Ascending aorta (tissue), 2 donors: ENCODE results near the gene RETNLB. TPM values are rescaled to one million over a fixed set of nuclear protein-coding genes. Genes with fewer than 3 reads are reported as not detected.

Experiments used
- DNase-seq, 2 donors: peaks; one replicate each; pipeline ENCODE4 v3.0.0-alpha.2; 2019; ENCODE audit warnings: low spot score in 2 of 2
- H3K27ac ChIP-seq, 2 donors: fragments of 200-600 bp; sonication (generic); one replicate each; pipeline ENCODE4 v1.5.1; 2016 to 2017; ENCODE audit warnings: mild to moderate bottlenecking in 1 of 2
- H3K27me3 ChIP-seq: fragments of 200-600 bp; sonication (generic); one replicate; pipeline ENCODE4 v1.5.1; 2017
- H3K36me3 ChIP-seq, 2 donors: fragments of 200-600 bp; sonication (generic); one replicate each; pipeline ENCODE4 v1.5.1; 2016
- H3K4me1 ChIP-seq, 2 donors: fragments of 200-600 bp; sonication (generic); one replicate each; pipeline ENCODE4 v1.5.1; 2016 to 2017; ENCODE audit warnings: mild to moderate bottlenecking in 1 of 2
- H3K4me3 ChIP-seq, 2 donors: fragments of 200-600 bp; sonication (generic); one replicate each; pipeline ENCODE4 v1.5.1; 2016 to 2017; ENCODE audit warnings: mild to moderate bottlenecking in 1 of 2
- H3K9me3 ChIP-seq, 2 donors: fragments of 200-600 bp; sonication (generic); one replicate each; pipeline ENCODE4 v1.5.1; 2016
- intact Hi-C: fragments of 100-400 bp; cut with DNase I; formaldehyde crosslinking; loops from one replicate; pipeline ENCODE4 v1.15.1; 2023
- total RNA-seq: library from RNA; depleted of rRNA; stranded (reverse); fragments of >200 nt; gene quantifications from one replicate; pipeline ENCODE4 v1.1.0, GENCODE V29; 2016
- TF ChIP-seq, protein P1 (sequence below), 3 experiments: fragments of 200-600 bp in 2 of 3; fragments of 450-650 bp in 1 of 3; sonication (generic) in 2 of 3; IDR thresholded peaks; one replicate each; pipeline ENCODE4 v1.5.1; 2016 to 2019; ENCODE audit warnings: antibody characterized with exemption in 3 of 3, mild to moderate bottlenecking in 1 of 3, moderate library complexity in 1 of 3

RETNLB gene
- total RNA-seq, 1 donor from 2014 or later, result not detected

DNA sequence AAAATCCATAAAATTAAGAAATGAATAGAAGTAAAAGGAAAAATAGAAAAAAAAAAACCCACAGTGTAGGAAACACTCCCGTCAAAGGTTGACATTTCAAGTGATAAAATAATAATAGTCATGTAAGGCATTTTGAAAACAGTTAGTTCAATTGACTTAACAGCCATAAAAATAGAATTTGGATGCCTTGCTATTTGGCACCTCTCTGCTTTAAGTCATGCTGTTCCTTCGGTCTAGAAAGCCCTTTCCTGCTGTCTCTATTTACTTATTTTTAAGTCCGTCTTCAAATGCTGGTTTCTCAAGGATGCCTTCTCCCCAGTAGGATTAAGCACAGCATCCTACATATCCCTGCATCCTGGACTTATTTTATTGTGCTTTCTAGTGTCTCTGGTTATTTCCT is 22.3 kb upstream of the RETNLB start:
- intact Hi-C loops, result no loop called here
- no peaks in the 10 kb centered on the region for H3K9me3 ChIP-seq
- H3K36me3 ChIP-seq, result no peaks in the 10 kb centered on the region
- H3K4me3 ChIP-seq, result no peak overlapping the region
- H3K27me3 ChIP-seq, result no peaks in the 10 kb centered on the region
- H3K4me1 ChIP-seq, result no peaks in the 10 kb centered on the region
- DNase-seq, result no peak
- TF ChIP-seq, protein P1, sequence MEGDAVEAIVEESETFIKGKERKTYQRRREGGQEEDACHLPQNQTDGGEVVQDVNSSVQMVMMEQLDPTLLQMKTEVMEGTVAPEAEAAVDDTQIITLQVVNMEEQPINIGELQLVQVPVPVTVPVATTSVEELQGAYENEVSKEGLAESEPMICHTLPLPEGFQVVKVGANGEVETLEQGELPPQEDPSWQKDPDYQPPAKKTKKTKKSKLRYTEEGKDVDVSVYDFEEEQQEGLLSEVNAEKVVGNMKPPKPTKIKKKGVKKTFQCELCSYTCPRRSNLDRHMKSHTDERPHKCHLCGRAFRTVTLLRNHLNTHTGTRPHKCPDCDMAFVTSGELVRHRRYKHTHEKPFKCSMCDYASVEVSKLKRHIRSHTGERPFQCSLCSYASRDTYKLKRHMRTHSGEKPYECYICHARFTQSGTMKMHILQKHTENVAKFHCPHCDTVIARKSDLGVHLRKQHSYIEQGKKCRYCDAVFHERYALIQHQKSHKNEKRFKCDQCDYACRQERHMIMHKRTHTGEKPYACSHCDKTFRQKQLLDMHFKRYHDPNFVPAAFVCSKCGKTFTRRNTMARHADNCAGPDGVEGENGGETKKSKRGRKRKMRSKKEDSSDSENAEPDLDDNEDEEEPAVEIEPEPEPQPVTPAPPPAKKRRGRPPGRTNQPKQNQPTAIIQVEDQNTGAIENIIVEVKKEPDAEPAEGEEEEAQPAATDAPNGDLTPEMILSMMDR (IDR thresholded peaks at IDR 0.05), result no peak
- no peak overlapping the region for H3K27ac ChIP-seq

DNA sequence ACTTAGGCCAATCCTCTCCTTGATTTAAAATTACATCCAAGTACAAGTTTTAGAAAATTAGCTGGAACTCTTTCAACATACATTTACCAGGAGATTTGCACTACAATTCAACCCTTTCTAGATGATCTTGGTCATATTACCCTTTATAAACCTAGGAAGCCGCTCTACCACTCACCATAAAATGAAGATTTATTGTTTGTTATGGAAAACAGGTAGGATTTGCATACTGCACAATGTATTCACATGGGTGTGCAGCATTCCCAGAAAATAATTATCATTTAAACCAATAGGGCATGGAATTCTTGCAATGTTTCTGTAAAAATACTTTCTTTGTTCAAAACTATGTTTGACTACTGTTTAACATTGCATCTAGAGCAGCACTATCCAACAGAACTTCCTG is 18.4 kb upstream of the RETNLB start:
- no peak for DNase-seq
- no peaks in the 10 kb centered on the region for H3K9me3 ChIP-seq
- H3K4me1 ChIP-seq, result no peaks in the 10 kb centered on the region
- no peaks in the 10 kb centered on the region for H3K27me3 ChIP-seq
- H3K4me3 ChIP-seq, result no peak overlapping the region
- no peaks in the 10 kb centered on the region for H3K36me3 ChIP-seq
- no peak overlapping the region for H3K27ac ChIP-seq
- TF ChIP-seq, protein P1 (IDR thresholded peaks at IDR 0.05), result no peak
- intact Hi-C loops, result no loop called here

GRCh38 chr3:108767253-108767652 is 10.0 kb upstream of the RETNLB start:
- no peak for DNase-seq
- Histone ChIP-seq H3K4me1 (no peaks in the 10 kb centered on the region), H3K27ac (no peak overlapping the region), H3K36me3 (no peaks in the 10 kb centered on the region), H3K27me3 (no peaks in the 10 kb centered on the region), H3K9me3 (no peaks in the 10 kb centered on the region), H3K4me3 (no peak overlapping the region)
- intact Hi-C loops, result no loop called here
- TF ChIP-seq, protein P1 (IDR thresholded peaks at IDR 0.05), result no peak

- TF ChIP-seq, protein P1 (IDR thresholded peaks at IDR 0.05), result no peak
- no peak for DNase-seq
- Histone ChIP-seq H3K9me3 (no peaks in the 10 kb centered on the region), H3K36me3 (no peaks in the 10 kb centered on the region), H3K27ac (no peak overlapping the region), H3K27me3 (no peaks in the 10 kb centered on the region), H3K4me1 (no peaks in the 10 kb centered on the region), H3K4me3 (no peak overlapping the region)
- intact Hi-C loops, result no loop called here
Measured at GRCh38 chr3:108755686-108756085, 1.5 kb downstream of the RETNLB start.

GRCh38 chr3:108744762-108745161 is 12.4 kb downstream of the RETNLB start:
- intact Hi-C loops, result no loop called here
- TF ChIP-seq, protein P1 (IDR thresholded peaks at IDR 0.05), result no peak
- no peaks in the 10 kb centered on the region for H3K36me3 ChIP-seq
- no peak overlapping the region for H3K4me3 ChIP-seq
- no peak overlapping the region for H3K27ac ChIP-seq
- H3K4me1 ChIP-seq, result no peaks in the 10 kb centered on the region
- DNase-seq, result no peak
- H3K9me3 ChIP-seq, result no peaks in the 10 kb centered on the region
- no peaks in the 10 kb centered on the region for H3K27me3 ChIP-seq

DNA sequence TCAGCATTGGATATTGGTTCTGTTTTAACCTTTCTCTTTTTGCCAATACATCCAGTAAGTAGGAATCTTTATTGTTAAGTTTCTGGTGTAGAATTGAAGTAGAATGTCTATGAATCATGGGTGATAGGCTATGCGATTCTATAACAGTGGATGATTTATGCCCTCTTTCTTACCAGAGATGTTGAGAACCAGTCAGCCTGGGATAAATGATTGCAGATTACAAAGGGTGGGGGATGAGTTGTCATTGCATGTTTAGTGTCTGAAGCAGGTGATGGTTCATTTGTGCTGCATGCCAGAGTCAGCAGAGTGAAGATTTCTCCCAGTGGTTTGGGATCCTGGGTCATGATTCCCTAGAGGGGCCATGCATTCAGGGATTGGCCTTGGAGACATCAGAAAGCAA is 14.3 kb downstream of the RETNLB start:
- H3K4me1 ChIP-seq, result no peaks in the 10 kb centered on the region
- no peaks in the 10 kb centered on the region for H3K36me3 ChIP-seq
- no peaks in the 10 kb centered on the region for H3K27me3 ChIP-seq
- H3K4me3 ChIP-seq, result no peak overlapping the region
- no peak for DNase-seq
- no peak overlapping the region for H3K27ac ChIP-seq
- intact Hi-C loops, result no loop called here
- TF ChIP-seq, protein P1 (IDR thresholded peaks at IDR 0.05), result no peak
- no peaks in the 10 kb centered on the region for H3K9me3 ChIP-seq
